GM13976 (cell line): ENCODE results near the gene NTN3.
A peak's percentile ranks its signal among the peaks of the same experiment; 100 is the strongest.

ENCODE experiments used
- DNase-seq: peaks from one replicate; pipeline ENCODE4 v3.0.0; 2012; ENCODE audit warnings: low spot score
- in situ Hi-C: fragments of 300-500 bp; cut with MboI; formaldehyde crosslinking; loops from one replicate; pipeline ENCODE4 v1.12.0; 2022; ENCODE audit warnings: low sequenced_read_pairs, mixed read lengths, inconsistent platforms; ENCODE audit not compliant: unreplicated experiment
- TF ChIP-seq, protein P1 (sequence below): IDR thresholded peaks from 2 replicates; pipeline ENCODE4 v1.5.1; 2012; ENCODE audit warnings: borderline replicate concordance, mild to moderate bottlenecking; ENCODE audit not compliant: insufficient read depth; ENCODE audit errors: extremely low read depth, missing control alignments, control extremely low read depth

NTN3 gene

DNA sequence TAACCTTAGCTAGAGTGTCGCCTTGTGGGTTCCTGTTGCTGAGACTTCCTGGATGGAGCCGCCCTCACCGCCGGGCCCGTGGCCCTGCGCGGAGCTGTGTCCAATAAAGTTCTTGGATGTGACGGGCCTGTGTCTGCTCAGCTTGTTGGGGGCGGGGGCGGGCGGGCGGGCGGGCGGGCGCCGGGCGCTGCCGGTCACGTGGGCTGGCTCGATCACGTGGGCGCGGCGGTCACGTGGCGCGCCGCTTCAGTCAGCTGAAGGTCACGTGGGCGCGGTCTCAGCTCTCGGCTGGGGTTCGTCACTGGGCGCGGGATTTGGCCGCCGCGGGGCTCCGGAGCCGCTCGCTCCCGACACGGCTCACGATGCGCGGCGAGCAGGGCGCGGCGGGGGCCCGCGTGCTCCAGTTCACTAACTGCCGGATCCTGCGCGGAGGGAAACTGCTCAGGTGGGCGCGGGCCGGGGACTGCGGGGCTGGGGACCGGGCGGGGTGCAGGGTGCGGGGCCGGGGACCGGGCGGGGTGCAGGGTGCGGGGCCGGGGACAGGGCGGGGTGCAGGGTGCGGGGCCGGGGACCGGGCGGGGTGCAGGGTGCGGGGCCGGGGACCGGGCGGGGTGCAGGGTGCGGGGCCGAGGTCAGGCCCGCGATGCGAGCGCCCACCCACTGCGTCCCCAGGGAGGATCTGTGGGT is 49.1 kb downstream of the NTN3 start, which contains the start of gene AMDHD2:
Gene AMDHD2 (plus strand): TSS at position 275 of the 687 bp plus-strand sequence. CDS start 88 bp downstream, at position 363.
- TF ChIP-seq, protein P1, sequence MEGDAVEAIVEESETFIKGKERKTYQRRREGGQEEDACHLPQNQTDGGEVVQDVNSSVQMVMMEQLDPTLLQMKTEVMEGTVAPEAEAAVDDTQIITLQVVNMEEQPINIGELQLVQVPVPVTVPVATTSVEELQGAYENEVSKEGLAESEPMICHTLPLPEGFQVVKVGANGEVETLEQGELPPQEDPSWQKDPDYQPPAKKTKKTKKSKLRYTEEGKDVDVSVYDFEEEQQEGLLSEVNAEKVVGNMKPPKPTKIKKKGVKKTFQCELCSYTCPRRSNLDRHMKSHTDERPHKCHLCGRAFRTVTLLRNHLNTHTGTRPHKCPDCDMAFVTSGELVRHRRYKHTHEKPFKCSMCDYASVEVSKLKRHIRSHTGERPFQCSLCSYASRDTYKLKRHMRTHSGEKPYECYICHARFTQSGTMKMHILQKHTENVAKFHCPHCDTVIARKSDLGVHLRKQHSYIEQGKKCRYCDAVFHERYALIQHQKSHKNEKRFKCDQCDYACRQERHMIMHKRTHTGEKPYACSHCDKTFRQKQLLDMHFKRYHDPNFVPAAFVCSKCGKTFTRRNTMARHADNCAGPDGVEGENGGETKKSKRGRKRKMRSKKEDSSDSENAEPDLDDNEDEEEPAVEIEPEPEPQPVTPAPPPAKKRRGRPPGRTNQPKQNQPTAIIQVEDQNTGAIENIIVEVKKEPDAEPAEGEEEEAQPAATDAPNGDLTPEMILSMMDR: peak; percentile 5
- in situ Hi-C loops: no loop called here
- DNase-seq: peak; percentile 97

DNA sequence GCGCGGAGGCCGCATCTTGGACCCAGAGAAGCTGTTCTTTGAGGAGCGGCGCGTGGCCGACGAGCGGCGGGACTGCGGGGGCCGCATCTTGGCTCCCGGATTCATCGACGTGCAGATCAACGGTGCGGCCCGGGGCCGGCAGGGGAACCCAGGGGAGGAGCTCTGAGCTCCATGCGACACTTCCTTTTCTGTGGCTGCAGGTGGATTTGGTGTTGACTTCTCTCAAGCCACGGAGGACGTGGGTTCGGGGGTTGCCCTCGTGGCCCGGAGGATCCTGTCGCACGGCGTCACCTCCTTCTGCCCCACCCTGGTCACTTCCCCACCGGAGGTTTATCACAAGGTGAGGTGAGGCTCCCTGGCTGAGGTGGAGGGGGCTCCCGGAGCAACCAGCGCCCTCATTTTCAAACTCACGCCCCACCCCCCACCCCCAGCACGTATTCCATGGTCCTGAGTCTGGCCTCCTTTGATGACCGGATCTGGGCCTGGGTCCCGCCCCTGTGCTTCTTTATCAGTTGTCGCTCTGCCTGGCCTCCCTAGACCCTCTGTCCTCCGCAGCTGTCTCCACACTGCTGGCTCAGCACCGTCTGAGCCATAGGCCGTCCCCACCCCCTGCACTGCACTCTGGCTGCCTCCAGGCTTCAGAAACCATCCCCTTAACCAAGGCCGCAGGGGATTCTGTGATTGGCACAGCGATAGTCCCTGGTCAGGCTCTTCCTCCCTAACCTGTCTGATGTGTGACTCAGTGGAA is 49.9 kb downstream of the NTN3 start:
- in situ Hi-C loops: no loop called here
- TF ChIP-seq, protein P1: no peak
- DNase-seq: peak; percentile 70
